HEK293 (cell line): Measurements from ENCODE around the gene KCNIP2.

Experiments used
- BCL6B ChIP-seq: fragments of 450-650 bp; formaldehyde crosslinking; IDR thresholded peaks from 2 replicates; pipeline ENCODE4 v1.5.1; 2017; ENCODE audit warnings: missing biosample characterization, missing genetic modification characterization
- GFI1B ChIP-seq: fragments of 450-650 bp; formaldehyde crosslinking; IDR thresholded peaks from 2 replicates; pipeline ENCODE4 v1.5.1; 2016; ENCODE audit warnings: missing biosample characterization, missing genetic modification characterization
- GLI2 ChIP-seq: fragments of 450-650 bp; formaldehyde crosslinking; IDR thresholded peaks from 2 replicates; pipeline ENCODE4; 2017; ENCODE audit warnings: missing biosample characterization, missing genetic modification characterization, low read depth, borderline replicate concordance
- PATZ1 ChIP-seq: fragments of 450-650 bp; formaldehyde crosslinking; IDR thresholded peaks from 2 replicates; pipeline ENCODE4 v1.5.1; 2016; ENCODE audit warnings: missing biosample characterization, missing genetic modification characterization
- PBX3 ChIP-seq: sonication (generic); formaldehyde crosslinking; IDR thresholded peaks from 2 replicates; pipeline ENCODE4 v1.8.1; 2022; ENCODE audit warnings: mild to moderate bottlenecking, moderate library complexity, missing genetic modification reagents
- PRDM6 ChIP-seq: fragments of 450-650 bp; formaldehyde crosslinking; IDR thresholded peaks from 2 replicates; pipeline ENCODE4 v1.5.1; 2017; ENCODE audit warnings: missing biosample characterization, missing genetic modification characterization
- REPIN1 ChIP-seq: fragments of 450-650 bp; formaldehyde crosslinking; IDR thresholded peaks from 2 replicates; pipeline ENCODE4 v1.5.1; 2017; ENCODE audit warnings: missing biosample characterization, missing genetic modification characterization, low read depth
- TRIM28 ChIP-seq: IDR thresholded peaks from 2 replicates; pipeline ENCODE4 v1.6.1; 2011; ENCODE audit warnings: low read length, control low read depth, borderline replicate concordance
- ZBTB26 ChIP-seq: fragments of 450-650 bp; formaldehyde crosslinking; optimal IDR thresholded peaks from 2 replicates; pipeline ENCODE3; 2016; ENCODE audit warnings: missing biosample characterization, mild to moderate bottlenecking, missing genetic modification characterization
- ZBTB48 ChIP-seq: fragments of 450-650 bp; formaldehyde crosslinking; IDR thresholded peaks from 2 replicates; pipeline ENCODE4 v1.5.1; 2016; ENCODE audit warnings: missing biosample characterization, missing genetic modification characterization
- ZIC2 ChIP-seq: fragments of 450-650 bp; formaldehyde crosslinking; IDR thresholded peaks from 2 replicates; pipeline ENCODE4 v1.5.1; 2016; ENCODE audit warnings: missing biosample characterization, missing genetic modification characterization
- ZNF138 ChIP-seq: fragments of 450-650 bp; formaldehyde crosslinking; IDR thresholded peaks from 2 replicates; pipeline ENCODE4 v1.5.1; 2016; ENCODE audit warnings: missing biosample characterization, missing genetic modification characterization, borderline replicate concordance
- ZNF174 ChIP-seq: fragments of 450-650 bp; formaldehyde crosslinking; IDR thresholded peaks from 2 replicates; pipeline ENCODE4 v1.5.0; 2017; ENCODE audit warnings: missing biosample characterization, mild to moderate bottlenecking, missing genetic modification characterization
- ZNF214 ChIP-seq: fragments of 450-650 bp; formaldehyde crosslinking; IDR thresholded peaks from 2 replicates; pipeline ENCODE4 v1.5.1; 2017; ENCODE audit warnings: missing biosample characterization, mild to moderate bottlenecking, missing genetic modification characterization, borderline replicate concordance
- ZNF350 ChIP-seq: fragments of 450-650 bp; formaldehyde crosslinking; IDR thresholded peaks from 2 replicates; pipeline ENCODE4 v1.5.0; 2017; ENCODE audit warnings: missing biosample characterization, mild to moderate bottlenecking, missing genetic modification characterization
- ZNF449 ChIP-seq: fragments of 450-650 bp; formaldehyde crosslinking; IDR thresholded peaks from 2 replicates; pipeline ENCODE4 v1.5.1; 2017; ENCODE audit warnings: missing biosample characterization, mild to moderate bottlenecking, missing genetic modification characterization, moderate library complexity
- ZNF518A ChIP-seq: fragments of 450-650 bp; formaldehyde crosslinking; conservative IDR thresholded peaks from 2 replicates; pipeline ENCODE4 v1.5.1; 2016; ENCODE audit warnings: low read depth, missing biosample characterization, missing genetic modification characterization
- ZNF544 ChIP-seq: fragments of 450-650 bp; formaldehyde crosslinking; IDR thresholded peaks from 2 replicates; pipeline ENCODE4 v1.5.0; 2017; ENCODE audit warnings: missing biosample characterization, missing genetic modification characterization
- ZNF560 ChIP-seq: fragments of 450-650 bp; formaldehyde crosslinking; IDR thresholded peaks from 2 replicates; pipeline ENCODE4 v1.5.1; 2017; ENCODE audit warnings: missing biosample characterization, missing genetic modification characterization, borderline replicate concordance
- ZNF645 ChIP-seq: fragments of 450-650 bp; formaldehyde crosslinking; IDR thresholded peaks from 2 replicates; pipeline ENCODE4; 2016; ENCODE audit warnings: missing biosample characterization, missing genetic modification characterization
- ZNF785 ChIP-seq: fragments of 450-650 bp; formaldehyde crosslinking; IDR thresholded peaks from 2 replicates; pipeline ENCODE4 v1.5.1; 2016; ENCODE audit warnings: missing biosample characterization, missing genetic modification characterization
- ZNF791 ChIP-seq: fragments of 450-650 bp; formaldehyde crosslinking; IDR thresholded peaks from 2 replicates; pipeline ENCODE4 v1.5.1; 2016; ENCODE audit warnings: missing biosample characterization, missing genetic modification characterization
- ZNF830 ChIP-seq: fragments of 450-650 bp; IDR thresholded peaks from 2 replicates; pipeline ENCODE4 v1.5.0; 2018; ENCODE audit warnings: missing biosample characterization, missing genetic modification characterization, low read depth, mild to moderate bottlenecking, moderate library complexity

KCNIP2 gene

GRCh38 chr10:101778781-101779543, 64.6 kb downstream of the KCNIP2 start (continued):
- TF ChIP-seq ZNF645 (no peak), PRDM6 (no peak), TRIM28 (no peak), PBX3 (CRISPR knock-in tag) (no peak), ZNF830 (tag by site-specific recombination) (no peak), GFI1B (tag by site-specific recombination) (0 out of 2 replicates have a peak, but pooled peaks have one; percentile 13), ZNF449 (tag by site-specific recombination) (no peak), BCL6B (tag by site-specific recombination) (no peak), ZBTB26 (tag by site-specific recombination) (no peak), ZIC2 (peak; percentile 5; the same call in 1 of the 2 replicates), ZBTB48 (tag by site-specific recombination) (peak; percentile 74), GLI2 (tag by site-specific recombination) (no peak), PATZ1 (tag by site-specific recombination) (peak; percentile 46; the same call in 1 of the 2 replicates), ZNF214 (tag by site-specific recombination) (no peak), ZNF174 (no peak), ZNF138 (tag by site-specific recombination) (no peak), ZNF785 (tag by site-specific recombination) (no peak), REPIN1 (no peak), ZNF560 (tag by site-specific recombination) (no peak), ZNF518A (tag by site-specific recombination) (no peak), ZNF544 (tag by site-specific recombination) (no peak), ZNF791 (tag by site-specific recombination) (no peak), ZNF350 (no peak)
